Colonic mucosa (tissue), 4 donors: ENCODE results near the gene RNH1. TPM values are rescaled to one million over a fixed set of nuclear protein-coding genes. Genes with fewer than 3 reads are reported as not detected.

Source experiments
- DNase-seq: peaks from one replicate; pipeline ENCODE4 v3.0.0-alpha.2; 2020
- H3K27ac ChIP-seq: fragments of 200-600 bp; one replicate; pipeline ENCODE4 v1.8.0; 2021
- H3K27me3 ChIP-seq: fragments of 200-600 bp; one replicate; pipeline ENCODE4 v1.8.0; 2021
- H3K36me3 ChIP-seq: fragments of 200-600 bp; one replicate; pipeline ENCODE4 v1.8.0; 2021
- H3K4me1 ChIP-seq: fragments of 200-600 bp; one replicate; pipeline ENCODE4 v1.8.0; 2021; ENCODE audit warnings: mild to moderate bottlenecking
- H3K4me3 ChIP-seq: fragments of 200-600 bp; one replicate; pipeline ENCODE4 v1.8.0; 2021
- H3K9ac ChIP-seq, 2 donors: one replicate each; pipeline ENCODE4 v1.7.0; 2013; ENCODE audit warnings: control low read depth in 2 of 2, low read depth in 2 of 2, low read length in 2 of 2
- H3K9me3 ChIP-seq: fragments of 200-600 bp; one replicate; pipeline ENCODE4 v1.8.0; 2021
- intact Hi-C: fragments of 100-400 bp; cut with DNase I; formaldehyde crosslinking; loops from one replicate; pipeline ENCODE4 v1.14.1; 2022
- total RNA-seq, 2 donors: library from RNA; stranded (reverse); fragmentation: NEBNext Ultra II Directional in 1 of 2; extraction: Animal tissue kit (Norgen Biotek cat#: 25700) in 1 of 2; gene quantifications; one replicate each; pipeline ENCODE4 v1.2.1, GENCODE V29; 2021
- TF ChIP-seq, protein P1 (sequence below): fragments of 200-600 bp; IDR thresholded peaks from one replicate; pipeline ENCODE4 v1.8.0; 2022; ENCODE audit warnings: antibody characterized with exemption, mild to moderate bottlenecking
- donor health status: healthy.
- donor health status: DM: no; HTN: no; CAD: no.
- donor health status: DM: no; HTN: no; CAD: no.

RNH1 gene
- total RNA-seq, 2 donors from 2014 or later = 106 to 140 TPM

DNA sequence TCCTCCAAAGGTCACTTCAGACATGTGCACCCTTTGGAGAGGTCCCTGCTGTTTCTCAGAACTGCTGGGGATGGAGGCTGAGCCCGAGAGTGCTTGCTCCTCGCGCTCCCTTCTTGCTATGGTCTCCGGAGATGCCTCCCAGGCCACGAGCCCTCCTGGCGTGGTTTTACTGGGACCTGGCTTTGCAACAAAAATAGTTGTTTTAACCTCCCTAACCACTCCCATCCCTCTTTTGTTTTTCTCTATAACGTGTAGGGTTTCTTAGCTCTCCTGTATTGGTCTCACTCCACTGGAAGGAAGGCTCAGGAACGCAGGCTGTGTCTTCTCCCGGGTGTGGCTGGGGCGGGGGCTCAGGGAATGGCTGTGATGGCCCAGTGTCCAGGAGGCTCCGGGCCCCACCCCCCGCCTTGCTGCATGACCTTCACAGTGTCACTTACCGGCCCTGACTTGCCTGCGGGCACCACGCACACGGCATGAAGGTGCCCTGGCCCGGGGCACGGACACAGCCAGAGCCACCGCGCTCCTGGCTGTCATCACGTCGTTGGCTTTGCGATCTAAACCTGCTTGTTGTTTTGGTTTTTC lies 51.4 kb downstream of the RNH1 start:
- Histone ChIP-seq H3K4me1 (peaks cover 6% of the 10 kb centered on the region), H3K9me3 (no peaks in the 10 kb centered on the region), H3K4me3 (no peak overlapping the region), H3K27me3 (no peaks in the 10 kb centered on the region), H3K36me3 (no peaks in the 10 kb centered on the region), H3K9ac (no peak overlapping the region), H3K27ac (no peak overlapping the region)
- TF ChIP-seq, protein P1, sequence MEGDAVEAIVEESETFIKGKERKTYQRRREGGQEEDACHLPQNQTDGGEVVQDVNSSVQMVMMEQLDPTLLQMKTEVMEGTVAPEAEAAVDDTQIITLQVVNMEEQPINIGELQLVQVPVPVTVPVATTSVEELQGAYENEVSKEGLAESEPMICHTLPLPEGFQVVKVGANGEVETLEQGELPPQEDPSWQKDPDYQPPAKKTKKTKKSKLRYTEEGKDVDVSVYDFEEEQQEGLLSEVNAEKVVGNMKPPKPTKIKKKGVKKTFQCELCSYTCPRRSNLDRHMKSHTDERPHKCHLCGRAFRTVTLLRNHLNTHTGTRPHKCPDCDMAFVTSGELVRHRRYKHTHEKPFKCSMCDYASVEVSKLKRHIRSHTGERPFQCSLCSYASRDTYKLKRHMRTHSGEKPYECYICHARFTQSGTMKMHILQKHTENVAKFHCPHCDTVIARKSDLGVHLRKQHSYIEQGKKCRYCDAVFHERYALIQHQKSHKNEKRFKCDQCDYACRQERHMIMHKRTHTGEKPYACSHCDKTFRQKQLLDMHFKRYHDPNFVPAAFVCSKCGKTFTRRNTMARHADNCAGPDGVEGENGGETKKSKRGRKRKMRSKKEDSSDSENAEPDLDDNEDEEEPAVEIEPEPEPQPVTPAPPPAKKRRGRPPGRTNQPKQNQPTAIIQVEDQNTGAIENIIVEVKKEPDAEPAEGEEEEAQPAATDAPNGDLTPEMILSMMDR = no peak
- intact Hi-C loops = no loop called here
- no peak for DNase-seq

DNA sequence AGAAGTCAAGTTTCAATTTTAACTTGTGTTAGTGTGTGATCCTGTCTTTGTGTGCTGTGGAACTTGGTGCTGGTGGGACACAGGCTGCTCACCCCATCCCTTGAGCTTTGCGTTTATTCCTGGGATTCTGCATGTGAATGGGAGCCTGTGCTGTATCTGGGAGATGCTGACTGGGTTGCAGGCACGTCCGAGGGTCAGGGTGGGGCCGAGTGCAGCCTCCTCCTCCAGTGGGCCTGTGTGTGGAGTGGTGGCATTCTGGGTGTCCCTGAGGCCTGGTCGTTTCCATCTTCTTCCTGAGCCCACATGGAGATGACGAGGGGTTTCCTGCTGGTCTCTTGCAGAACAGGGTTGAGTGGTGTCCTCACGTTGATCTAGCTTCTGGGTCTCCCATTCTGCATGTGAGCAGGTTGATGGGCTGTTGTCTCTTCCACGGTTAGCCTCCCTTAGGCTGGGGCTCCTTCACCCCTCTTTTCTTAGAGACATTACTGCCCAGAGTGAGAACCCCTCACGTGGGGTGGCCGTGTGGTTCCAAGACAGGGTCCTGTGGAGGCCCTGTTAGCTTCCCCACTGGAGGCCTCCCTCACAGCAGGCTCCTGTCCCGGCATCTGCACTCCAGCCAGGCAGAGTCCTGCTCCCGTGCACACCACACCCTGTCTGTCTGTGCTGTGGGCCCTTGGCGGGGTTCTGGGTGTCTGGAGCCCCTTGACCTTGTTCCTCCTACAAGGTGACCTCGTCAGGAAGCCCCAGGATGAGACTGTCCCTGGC lies 52.1 kb downstream of the RNH1 start:
- Histone ChIP-seq H3K9me3 (no peaks in the 10 kb centered on the region), H3K36me3 (no peaks in the 10 kb centered on the region), H3K27me3 (no peaks in the 10 kb centered on the region), H3K4me3 (no peak overlapping the region), H3K4me1 (peaks cover 6% of the 10 kb centered on the region), H3K27ac (no peak overlapping the region), H3K9ac (no peak overlapping the region)
- DNase-seq = no peak
- intact Hi-C loops = loop anchor here (5.0 kb wide), 1 partner anchor 47 kb away; no protein-coding TSS in a partner anchor
- TF ChIP-seq, protein P1 = no peak

DNA sequence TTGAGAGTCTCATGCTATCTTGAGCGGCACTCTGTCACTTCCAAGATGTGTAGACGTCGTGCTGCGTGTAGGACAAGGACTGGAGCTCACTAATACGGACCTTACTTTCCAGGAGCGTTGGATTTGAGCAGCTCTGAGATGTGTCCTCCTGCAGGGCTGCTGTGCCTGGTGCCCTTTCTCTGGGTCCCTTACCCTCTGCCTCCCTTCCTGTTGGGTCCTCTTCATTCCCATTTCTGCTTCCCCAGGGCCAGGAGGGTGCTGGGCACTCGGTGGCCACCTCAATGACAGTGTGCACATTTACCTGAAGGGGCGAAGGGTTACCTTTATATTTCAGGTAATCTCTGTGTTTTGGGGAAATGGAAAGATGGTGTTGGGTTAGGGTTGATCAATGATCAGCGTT lies 53.0 kb downstream of the RNH1 start:
- TF ChIP-seq, protein P1 = no peak
- intact Hi-C loops = loop anchor here (5.0 kb wide), 1 partner anchor 48 kb away; no protein-coding TSS in a partner anchor
- no peak for DNase-seq
- H3K9ac ChIP-seq = no peak overlapping the region
- no peak overlapping the region for H3K27ac ChIP-seq
- peaks cover 6% of the 10 kb centered on the region for H3K4me1 ChIP-seq
- no peaks in the 10 kb centered on the region for H3K27me3 ChIP-seq
- H3K36me3 ChIP-seq = no peaks in the 10 kb centered on the region
- H3K4me3 ChIP-seq = no peak overlapping the region
- H3K9me3 ChIP-seq = no peaks in the 10 kb centered on the region

DNA sequence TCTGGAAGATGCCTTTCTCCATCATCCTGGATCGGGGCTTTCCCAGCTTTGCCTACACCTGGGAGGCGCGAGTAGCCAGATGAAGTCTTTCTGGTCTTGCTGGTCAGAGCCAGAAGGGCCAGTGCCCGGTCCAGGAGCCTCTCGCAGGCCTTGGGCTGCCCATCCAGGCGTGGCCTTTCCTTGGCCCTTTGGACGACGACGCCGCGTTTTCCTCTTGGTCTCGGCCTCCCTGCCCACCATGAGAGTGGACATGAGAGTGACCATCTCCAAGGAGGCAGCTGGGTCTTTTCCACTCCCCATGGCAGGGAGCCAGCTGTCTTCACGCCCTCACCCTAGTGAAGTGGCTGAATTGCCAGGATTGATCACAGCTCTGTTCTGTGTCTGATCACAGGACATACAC lies 53.5 kb downstream of the RNH1 start:
- Histone ChIP-seq H3K27ac (no peak overlapping the region), H3K36me3 (no peaks in the 10 kb centered on the region), H3K4me1 (peaks cover 10% of the 10 kb centered on the region), H3K27me3 (no peaks in the 10 kb centered on the region), H3K4me3 (no peak overlapping the region), H3K9ac (no peak overlapping the region), H3K9me3 (no peaks in the 10 kb centered on the region)
- DNase-seq = no peak
- TF ChIP-seq, protein P1 = no peak
- intact Hi-C loops = loop anchor here (5.0 kb wide), 1 partner anchor 49 kb away; no protein-coding TSS in a partner anchor

DNA sequence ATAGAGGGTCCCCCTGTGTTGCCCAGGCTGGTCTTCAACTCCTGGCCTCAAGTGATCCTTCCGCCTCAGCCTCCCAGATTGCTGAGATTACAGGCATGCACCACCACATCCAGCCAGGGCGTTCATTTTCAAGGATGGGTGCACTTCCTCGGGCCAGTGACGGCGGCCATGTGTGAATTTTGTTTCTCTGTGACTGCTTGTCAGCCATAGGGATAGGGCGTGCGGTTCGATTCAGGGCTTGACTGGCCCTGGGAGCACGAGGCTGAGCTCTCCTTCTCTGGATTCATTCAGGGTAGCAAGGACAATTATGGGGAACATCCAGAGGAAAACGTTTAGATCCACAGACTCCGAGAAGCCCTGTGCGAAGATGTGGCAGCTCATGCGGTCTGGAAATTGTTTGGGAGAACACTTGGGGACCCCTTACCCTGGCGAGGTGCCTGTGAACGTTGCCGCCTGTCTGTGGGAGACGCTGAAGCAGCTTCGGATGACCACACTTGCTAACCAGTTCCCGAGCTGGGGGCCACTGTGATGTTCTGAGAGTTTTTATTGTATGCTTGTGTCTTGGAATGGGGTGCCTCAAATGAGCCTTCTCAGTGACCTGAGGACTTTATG lies 54.0 kb downstream of the RNH1 start:
- DNase-seq = no peak
- TF ChIP-seq, protein P1 = no peak
- Histone ChIP-seq H3K9ac (no peak overlapping the region), H3K9me3 (no peaks in the 10 kb centered on the region), H3K4me3 (no peak overlapping the region), H3K27me3 (no peaks in the 10 kb centered on the region), H3K27ac (no peak overlapping the region), H3K36me3 (no peaks in the 10 kb centered on the region), H3K4me1 (peaks cover 13% of the 10 kb centered on the region)
- intact Hi-C loops = loop anchor here (5.0 kb wide), 1 partner anchor 49 kb away; no protein-coding TSS in a partner anchor
